Measurements from ENCODE around the gene KRTAP25-1. TPM values are rescaled to one million over a fixed set of nuclear protein-coding genes. Genes with fewer than 3 reads are reported as not detected.

Gene KRTAP25-1
- polyA plus RNA-seq, 3 donors, result not detected

DNA sequence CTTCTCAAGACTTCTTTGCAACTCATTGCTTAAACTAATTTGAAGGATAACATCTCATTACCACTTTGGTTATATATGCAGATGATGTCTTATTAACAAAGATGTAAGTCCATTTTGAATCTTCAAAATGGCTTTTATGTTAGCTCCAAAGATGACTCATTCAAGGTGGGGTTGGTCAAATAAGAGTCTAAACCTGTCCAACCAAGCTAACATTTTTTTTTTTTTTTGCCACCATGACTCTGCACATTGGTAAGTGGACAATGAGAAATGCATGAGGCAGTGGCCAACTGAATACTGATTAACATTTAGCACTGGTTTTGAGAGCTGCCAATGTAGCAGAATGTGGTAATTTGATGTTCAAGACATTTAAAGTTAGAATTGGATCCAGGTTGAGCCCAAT, 48.5 kb upstream of the KRTAP25-1 start:
- Histone ChIP-seq H4K20me1 (ENCODE audit: insufficient read depth, low read length) (no peaks in the 10 kb centered on the region), H2AFZ (ENCODE audit: insufficient read depth, low read depth, low read length, poor library complexity, severe bottlenecking) (no peak overlapping the region), H3K27ac (ENCODE audit: low read depth in 1 of 2, low read length in 2 of 2) (no peak overlapping the region), H3K36me3 (replicated peaks in 1 of 2; ENCODE audit: control insufficient read depth in 1 of 2, insufficient read depth in 2 of 2, low read length in 2 of 2) (no peaks in the 10 kb centered on the region), H3K4me3 (replicated peaks in 1 of 3; ENCODE audit: low read depth in 2 of 3, low read length in 3 of 3) (no peak overlapping the region), H3K27me3 (ENCODE audit: control insufficient read depth in 2 of 2, insufficient read depth in 2 of 2, low read length in 2 of 2) (no peaks in the 10 kb centered on the region), H3K9me3 (replicated peaks in 1 of 2; ENCODE audit: control insufficient read depth in 1 of 2, insufficient read depth in 1 of 2, low read length in 2 of 2) (no peaks in the 10 kb centered on the region), H3K79me2 (ENCODE audit: insufficient read depth, low read length) (no peaks in the 10 kb centered on the region), H3K4me1 (ENCODE audit: control insufficient read depth in 1 of 2, insufficient read depth in 2 of 2, low read length in 2 of 2) (no peaks in the 10 kb centered on the region), H3K9ac (ENCODE audit: insufficient read depth, low read length, poor library complexity, severe bottlenecking) (no peak overlapping the region), H3K4me2 (replicated peaks; ENCODE audit: extremely low read depth, low read length, poor library complexity, severe bottlenecking) (no peak overlapping the region)
- intact Hi-C loops (cut with micrococcal nuclease), result no loop called here
- Mint-ChIP-seq H3K27ac (no peak overlapping the region), H3K4me1 (no peaks in the 10 kb centered on the region), H3K36me3 (no peaks in the 10 kb centered on the region), H3K27me3 (ENCODE audit: low read depth in 3 of 3) (peaks cover 0 to 2% (median 0%) of the 10 kb centered on the region in 3 donors), H3K4me3 (no peak overlapping the region), H3K9me3 (peaks cover 0 to 2% (median 0%) of the 10 kb centered on the region in 7 donors)
- TF ChIP-seq, protein P1, sequence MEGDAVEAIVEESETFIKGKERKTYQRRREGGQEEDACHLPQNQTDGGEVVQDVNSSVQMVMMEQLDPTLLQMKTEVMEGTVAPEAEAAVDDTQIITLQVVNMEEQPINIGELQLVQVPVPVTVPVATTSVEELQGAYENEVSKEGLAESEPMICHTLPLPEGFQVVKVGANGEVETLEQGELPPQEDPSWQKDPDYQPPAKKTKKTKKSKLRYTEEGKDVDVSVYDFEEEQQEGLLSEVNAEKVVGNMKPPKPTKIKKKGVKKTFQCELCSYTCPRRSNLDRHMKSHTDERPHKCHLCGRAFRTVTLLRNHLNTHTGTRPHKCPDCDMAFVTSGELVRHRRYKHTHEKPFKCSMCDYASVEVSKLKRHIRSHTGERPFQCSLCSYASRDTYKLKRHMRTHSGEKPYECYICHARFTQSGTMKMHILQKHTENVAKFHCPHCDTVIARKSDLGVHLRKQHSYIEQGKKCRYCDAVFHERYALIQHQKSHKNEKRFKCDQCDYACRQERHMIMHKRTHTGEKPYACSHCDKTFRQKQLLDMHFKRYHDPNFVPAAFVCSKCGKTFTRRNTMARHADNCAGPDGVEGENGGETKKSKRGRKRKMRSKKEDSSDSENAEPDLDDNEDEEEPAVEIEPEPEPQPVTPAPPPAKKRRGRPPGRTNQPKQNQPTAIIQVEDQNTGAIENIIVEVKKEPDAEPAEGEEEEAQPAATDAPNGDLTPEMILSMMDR (IDR thresholded peaks at IDR 0.05), result no peak
- DNase-seq, result no peak

DNA sequence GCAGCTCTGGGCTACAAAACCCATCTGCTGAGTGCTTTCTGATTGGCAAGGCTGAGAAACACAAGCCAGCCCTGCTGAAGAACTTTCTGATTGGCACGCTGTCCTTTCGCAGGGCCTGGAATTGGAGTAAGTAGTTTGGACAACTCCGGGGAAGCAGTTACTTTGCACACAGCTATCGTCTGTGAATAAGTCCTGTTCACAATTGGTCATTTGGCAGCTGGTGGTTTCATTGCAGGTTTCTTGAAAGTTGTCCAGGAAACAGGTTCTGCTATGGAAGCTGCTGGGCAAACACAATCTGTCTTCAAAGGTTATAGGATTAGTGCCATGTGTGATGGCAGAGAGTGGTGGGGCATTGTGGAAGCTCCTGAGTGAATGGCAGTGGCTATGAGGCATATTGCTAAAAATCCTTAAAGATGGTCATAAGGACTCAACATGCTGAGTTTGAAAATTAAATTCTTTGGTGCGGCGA, 48.0 kb upstream of the KRTAP25-1 start, which contains the start of gene KRTAP27-1:
TSS of gene KRTAP27-1 (minus strand) at position 419 of the 469 bp plus-strand sequence. CDS start at position 393, 26 bp downstream.
- no peaks in the 10 kb centered on the region for H3K36me3 Mint-ChIP-seq
- H3K4me1 Mint-ChIP-seq, result no peaks in the 10 kb centered on the region
- Histone ChIP-seq H3K4me2 (replicated peaks; ENCODE audit: extremely low read depth, low read length, poor library complexity, severe bottlenecking) (no peak within 1 kb of the TSS), H3K36me3 (replicated peaks in 1 of 2; ENCODE audit: control insufficient read depth in 1 of 2, insufficient read depth in 2 of 2, low read length in 2 of 2) (no peaks in the 10 kb centered on the region), H3K9me3 (replicated peaks in 1 of 2; ENCODE audit: control insufficient read depth in 1 of 2, insufficient read depth in 1 of 2, low read length in 2 of 2) (no peaks in the 10 kb centered on the region), H3K4me1 (ENCODE audit: control insufficient read depth in 1 of 2, insufficient read depth in 2 of 2, low read length in 2 of 2) (no peaks in the 10 kb centered on the region), H3K27me3 (ENCODE audit: control insufficient read depth in 2 of 2, insufficient read depth in 2 of 2, low read length in 2 of 2) (no peaks in the 10 kb centered on the region), H3K9ac (ENCODE audit: insufficient read depth, low read length, poor library complexity, severe bottlenecking) (no peak within 1 kb of the TSS), H3K27ac (ENCODE audit: low read depth in 1 of 2, low read length in 2 of 2) (no peak within 1 kb of the TSS), H3K4me3 (replicated peaks in 1 of 3; ENCODE audit: low read depth in 2 of 3, low read length in 3 of 3) (no peak within 1 kb of the TSS), H4K20me1 (ENCODE audit: insufficient read depth, low read length) (no peaks in the 10 kb centered on the region), H2AFZ (ENCODE audit: insufficient read depth, low read depth, low read length, poor library complexity, severe bottlenecking) (no peak within 1 kb of the TSS), H3K79me2 (ENCODE audit: insufficient read depth, low read length) (no peaks in the 10 kb centered on the region)
- H3K27ac Mint-ChIP-seq, result no peak within 1 kb of the TSS
- no peak within 1 kb of the TSS for H3K4me3 Mint-ChIP-seq
- DNase-seq, result no peak
- peaks cover 0 to 2% (median 0%) of the 10 kb centered on the region in 3 donors for H3K27me3 Mint-ChIP-seq (ENCODE audit: low read depth in 3 of 3)
- H3K9me3 Mint-ChIP-seq, result peaks cover 0 to 2% (median 0%) of the 10 kb centered on the region in 7 donors
- 89% methylated on average over 4 of the region's 6 CpGs for WGBS (ENCODE audit: insufficient coverage)
- intact Hi-C loops (cut with micrococcal nuclease), result no loop called here
- TF ChIP-seq, protein P1 (IDR thresholded peaks at IDR 0.05), result no peak

All from CD14-positive monocyte (primary cell).